Measurements from ENCODE around the gene RASGRP3.

DNA sequence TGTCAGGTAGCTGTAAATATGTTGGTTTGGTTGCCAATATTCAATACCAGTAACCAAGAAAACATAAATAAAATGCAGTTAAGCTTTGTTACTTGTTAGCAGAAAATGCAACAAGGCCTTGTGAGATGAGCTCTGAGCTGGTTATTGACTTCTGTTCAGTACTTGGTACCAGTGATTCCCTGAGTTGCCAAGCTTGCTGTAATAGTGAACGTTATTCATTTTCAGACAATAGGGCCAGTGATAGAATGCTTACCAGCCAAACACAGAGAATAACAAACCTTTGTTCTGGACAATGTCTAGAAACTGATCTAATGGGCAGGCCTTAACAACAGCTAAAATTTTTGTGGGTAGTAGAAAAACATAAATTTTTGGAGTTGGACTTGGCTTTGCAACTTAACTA is 29.5 kb downstream of the RASGRP3 start:
- TF ChIP-seq CEBPB (IDR thresholded peaks at IDR 0.05) (no peak), EP300 (IDR thresholded peaks at IDR 0.05; ENCODE audit: borderline replicate concordance) (no peak)
- TF ChIP-seq, protein P1, sequence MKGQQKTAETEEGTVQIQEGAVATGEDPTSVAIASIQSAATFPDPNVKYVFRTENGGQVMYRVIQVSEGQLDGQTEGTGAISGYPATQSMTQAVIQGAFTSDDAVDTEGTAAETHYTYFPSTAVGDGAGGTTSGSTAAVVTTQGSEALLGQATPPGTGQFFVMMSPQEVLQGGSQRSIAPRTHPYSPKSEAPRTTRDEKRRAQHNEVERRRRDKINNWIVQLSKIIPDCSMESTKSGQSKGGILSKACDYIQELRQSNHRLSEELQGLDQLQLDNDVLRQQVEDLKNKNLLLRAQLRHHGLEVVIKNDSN (IDR thresholded peaks at IDR 0.05) = no peak

All from Ishikawa (cell line).